Uterus (tissue), 4 donors: ENCODE results near the gene CCDC85A. TPM values are rescaled to one million over a fixed set of nuclear protein-coding genes. Genes with fewer than 3 reads are reported as not detected.

Experiments
- DNase-seq, 2 donors: peaks; one replicate each; pipeline ENCODE4 v3.0.0-alpha.2; 2019 to 2020
- H3K27ac ChIP-seq, 2 donors: fragments of 200-600 bp; sonication (generic); 1 replicate in 1 of 2; 2 replicates in 1 of 2; pipeline ENCODE4 v1.5.1; 2016 to 2018
- H3K27me3 ChIP-seq, 2 donors: fragments of 200-600 bp; sonication (generic); one replicate each; pipeline ENCODE4 v1.5.1; 2018 to 2019; ENCODE audit warnings: control low read depth in 1 of 2
- H3K36me3 ChIP-seq, 2 donors: fragments of 200-600 bp; sonication (generic); one replicate each; pipeline ENCODE4 v1.5.1; 2019; ENCODE audit warnings: control low read depth in 1 of 2
- H3K4me1 ChIP-seq, 2 donors: fragments of 200-600 bp; sonication (generic); one replicate each; pipeline ENCODE4 v1.5.1; 2018 to 2019; ENCODE audit warnings: control low read depth in 1 of 2
- H3K4me3 ChIP-seq, 2 donors: fragments of 200-600 bp; sonication (generic); 1 replicate in 1 of 2; 2 replicates in 1 of 2; pipeline ENCODE4 v1.5.1; 2018 to 2019; ENCODE audit warnings: mild to moderate bottlenecking in 1 of 2
- H3K9me3 ChIP-seq, 2 donors: fragments of 200-600 bp; sonication (generic); one replicate each; pipeline ENCODE4 v1.5.1; 2019; ENCODE audit warnings: control low read depth in 1 of 2
- CTCF ChIP-seq, 4 experiments: fragments of 200-600 bp in 2 of 4; fragments of 450-650 bp in 2 of 4; sonication (generic) in 2 of 4; IDR thresholded peaks; one replicate each; pipeline ENCODE4 v1.5.1; 2016 to 2019; ENCODE audit warnings: antibody characterized with exemption in 4 of 4, mild to moderate bottlenecking in 2 of 4, moderate library complexity in 1 of 4
- POLR2A ChIP-seq, 2 donors: fragments of 450-650 bp; IDR thresholded peaks; one replicate each; pipeline ENCODE4 v1.6.1; 2016; ENCODE audit warnings: antibody characterized with exemption in 2 of 2, mild to moderate bottlenecking in 1 of 2, moderate library complexity in 1 of 2
- intact Hi-C: fragments of 100-400 bp; cut with DNase I; formaldehyde crosslinking; loops from one replicate; pipeline ENCODE4 v1.15.1; 2023; ENCODE audit warnings: low total_unique reads
- total RNA-seq, 4 donors: library from RNA; depleted of rRNA in 3 of 4; stranded (reverse); fragments of >200 nt in 3 of 4; gene quantifications; one replicate each; pipeline versions ENCODE4 v1.1.0 to v1.2.4, GENCODE V29; 2014 to 2023
- donor health status: DM: yes; HTN: yes; CAD: no.

CCDC85A gene
- total RNA-seq, 4 donors from 2014 or later, result 4.7 to 23.2 (median 16.8) TPM

- intact Hi-C loops, result no loop called here
- Histone ChIP-seq H3K27me3 (no peaks in the 10 kb centered on the region), H3K27ac (peak overlapping the region in 1 of 2 donors; percentile 40), H3K36me3 (no peaks in the 10 kb centered on the region), H3K4me3 (no peak overlapping the region), H3K9me3 (no peaks in the 10 kb centered on the region), H3K4me1 (no peaks in the 10 kb centered on the region)
- DNase-seq, result no peak
- TF ChIP-seq CTCF (IDR thresholded peaks at IDR 0.05), result no peak
- TF ChIP-seq POLR2A (IDR thresholded peaks at IDR 0.05), result no peak
These were observed 104.2 kb downstream of the CCDC85A start for GRCh38 chr2:56287974-56288373.

GRCh38 chr2:56288838-56289580 is 105.2 kb downstream of the CCDC85A start:
- H3K4me1 ChIP-seq, result no peaks in the 10 kb centered on the region
- H3K36me3 ChIP-seq, result no peaks in the 10 kb centered on the region
- H3K27ac ChIP-seq, result no peak overlapping the region
- TF ChIP-seq CTCF (IDR thresholded peaks at IDR 0.05), result no peak
- no peak for TF ChIP-seq POLR2A (IDR thresholded peaks at IDR 0.05)
- H3K4me3 ChIP-seq, result no peak overlapping the region
- H3K9me3 ChIP-seq, result no peaks in the 10 kb centered on the region
- intact Hi-C loops, result no loop called here
- no peak for DNase-seq
- no peaks in the 10 kb centered on the region for H3K27me3 ChIP-seq

GRCh38 chr2:56291711-56292110 is 107.9 kb downstream of the CCDC85A start:
- DNase-seq, result no peak
- H3K27me3 ChIP-seq, result no peaks in the 10 kb centered on the region
- no peaks in the 10 kb centered on the region for H3K9me3 ChIP-seq
- H3K36me3 ChIP-seq, result no peaks in the 10 kb centered on the region
- intact Hi-C loops, result no loop called here
- H3K4me1 ChIP-seq, result no peaks in the 10 kb centered on the region
- H3K27ac ChIP-seq, result no peak overlapping the region
- TF ChIP-seq CTCF (IDR thresholded peaks at IDR 0.05), result no peak
- no peak for TF ChIP-seq POLR2A (IDR thresholded peaks at IDR 0.05)
- H3K4me3 ChIP-seq, result no peak overlapping the region

- intact Hi-C loops, result no loop called here
- H3K4me3 ChIP-seq, result no peak overlapping the region
- H3K27ac ChIP-seq, result no peak overlapping the region
- H3K9me3 ChIP-seq, result no peaks in the 10 kb centered on the region
- H3K27me3 ChIP-seq, result no peaks in the 10 kb centered on the region
- no peaks in the 10 kb centered on the region for H3K36me3 ChIP-seq
- no peak for DNase-seq
- TF ChIP-seq CTCF (IDR thresholded peaks at IDR 0.05), result no peak
- TF ChIP-seq POLR2A (IDR thresholded peaks at IDR 0.05), result no peak
- H3K4me1 ChIP-seq, result no peaks in the 10 kb centered on the region
These were observed 109.2 kb downstream of the CCDC85A start for GRCh38 chr2:56292951-56293350.

- H3K4me3 ChIP-seq, result no peak overlapping the region
- TF ChIP-seq POLR2A (IDR thresholded peaks at IDR 0.05), result no peak
- no peak for TF ChIP-seq CTCF (IDR thresholded peaks at IDR 0.05)
- intact Hi-C loops, result no loop called here
- no peaks in the 10 kb centered on the region for H3K36me3 ChIP-seq
- no peak for DNase-seq
- H3K27me3 ChIP-seq, result no peaks in the 10 kb centered on the region
- no peaks in the 10 kb centered on the region for H3K4me1 ChIP-seq
- H3K9me3 ChIP-seq, result no peaks in the 10 kb centered on the region
- H3K27ac ChIP-seq, result no peak overlapping the region
These were observed 111.9 kb downstream of the CCDC85A start for GRCh38 chr2:56295666-56296065.
